GM18909 (cell line): Measurements from ENCODE around the gene NKX1-2.

Experiments
- ATAC-seq: cut with Tn5 transposase; IDR thresholded peaks from one replicate; pipeline ENCODE4 v1.9.1; 2021; ENCODE audit warnings: mild to moderate bottlenecking; ENCODE audit not compliant: unreplicated experiment, poor library complexity

NKX1-2 gene

DNA sequence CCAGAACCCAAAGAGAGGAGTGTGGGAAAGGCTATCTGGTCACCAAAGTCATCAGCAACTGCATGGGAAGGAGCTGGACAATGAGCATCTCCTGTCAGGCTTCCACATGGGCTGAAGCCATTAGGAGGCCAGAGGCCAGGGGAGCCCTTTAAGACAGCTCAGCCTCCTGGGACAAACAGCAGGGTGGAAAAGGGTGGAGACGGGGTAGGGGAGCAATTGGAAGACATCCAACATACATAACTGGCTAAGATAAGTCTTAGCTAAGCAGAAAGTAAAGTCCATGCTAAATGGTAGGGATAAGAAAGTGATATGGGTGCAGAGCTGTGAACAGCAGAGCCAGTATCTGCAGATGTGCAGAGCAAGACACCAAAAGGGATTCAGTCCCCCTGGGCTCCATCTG, 29.6 kb downstream of the NKX1-2 start:
- no peak for ATAC-seq

DNA sequence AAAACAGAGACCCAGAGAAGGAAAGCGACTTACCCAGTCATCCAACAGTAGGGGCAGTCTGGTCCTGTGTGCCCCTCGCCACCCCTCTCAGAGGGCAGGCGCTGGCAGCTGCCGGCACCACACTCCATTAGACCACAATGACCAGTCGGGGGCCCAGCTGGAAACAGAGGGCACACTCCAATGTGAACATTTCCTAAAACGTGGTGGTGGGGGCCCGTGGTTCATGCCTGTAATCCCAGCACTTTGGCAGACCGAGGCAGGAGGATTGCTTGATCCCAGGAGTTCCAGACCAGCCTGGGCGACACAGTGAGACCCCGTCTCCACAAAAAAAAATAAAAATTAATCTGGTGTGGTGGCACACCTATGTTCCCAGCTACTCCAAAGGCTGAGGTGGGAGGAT, 30.2 kb downstream of the NKX1-2 start:
- no peak for ATAC-seq

DNA sequence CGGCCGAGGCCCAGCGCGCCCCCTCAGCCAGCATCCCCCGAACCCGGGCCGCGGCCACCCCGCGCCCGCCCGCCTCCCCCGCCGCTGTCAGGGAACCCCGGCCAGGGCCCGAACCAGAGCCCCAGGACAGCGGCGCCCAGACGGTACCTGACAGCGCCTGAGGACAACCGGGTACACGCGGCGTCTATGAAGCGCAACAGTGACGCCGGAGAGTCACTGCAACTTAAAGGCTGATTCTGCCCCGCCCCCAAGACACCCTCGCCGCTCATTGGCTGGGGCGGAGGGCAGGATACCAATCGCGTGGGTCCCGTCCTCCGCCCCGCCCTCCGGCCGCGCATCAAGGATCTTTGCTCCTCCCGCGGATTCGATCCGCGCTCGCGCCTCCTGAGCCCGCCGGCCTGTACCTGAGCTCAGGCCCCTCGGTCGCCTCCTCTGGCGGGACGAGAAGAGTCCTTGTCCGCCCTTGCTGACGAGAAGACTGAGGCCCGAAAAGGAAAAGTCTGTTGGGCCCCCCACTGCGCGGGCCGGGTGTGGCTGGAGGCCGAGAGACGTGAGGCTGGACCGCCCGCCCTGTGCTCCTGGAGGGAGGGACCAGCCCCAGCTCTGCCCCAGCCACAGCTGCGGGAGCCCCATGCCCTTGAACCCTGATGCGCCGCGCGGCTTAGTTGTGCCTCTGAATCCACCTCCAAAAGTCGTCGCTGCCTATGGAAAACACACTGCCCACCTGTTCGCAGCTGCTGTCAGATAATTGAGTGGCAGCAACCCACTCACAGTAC, 30.9 kb downstream of the NKX1-2 start, which contains the start of gene OAT:
OAT (minus strand) TSS at position 198 of the 776 bp plus-strand sequence. CDS start 6,752 bp downstream, outside the sequence.
- ATAC-seq, result peak; percentile 95

DNA sequence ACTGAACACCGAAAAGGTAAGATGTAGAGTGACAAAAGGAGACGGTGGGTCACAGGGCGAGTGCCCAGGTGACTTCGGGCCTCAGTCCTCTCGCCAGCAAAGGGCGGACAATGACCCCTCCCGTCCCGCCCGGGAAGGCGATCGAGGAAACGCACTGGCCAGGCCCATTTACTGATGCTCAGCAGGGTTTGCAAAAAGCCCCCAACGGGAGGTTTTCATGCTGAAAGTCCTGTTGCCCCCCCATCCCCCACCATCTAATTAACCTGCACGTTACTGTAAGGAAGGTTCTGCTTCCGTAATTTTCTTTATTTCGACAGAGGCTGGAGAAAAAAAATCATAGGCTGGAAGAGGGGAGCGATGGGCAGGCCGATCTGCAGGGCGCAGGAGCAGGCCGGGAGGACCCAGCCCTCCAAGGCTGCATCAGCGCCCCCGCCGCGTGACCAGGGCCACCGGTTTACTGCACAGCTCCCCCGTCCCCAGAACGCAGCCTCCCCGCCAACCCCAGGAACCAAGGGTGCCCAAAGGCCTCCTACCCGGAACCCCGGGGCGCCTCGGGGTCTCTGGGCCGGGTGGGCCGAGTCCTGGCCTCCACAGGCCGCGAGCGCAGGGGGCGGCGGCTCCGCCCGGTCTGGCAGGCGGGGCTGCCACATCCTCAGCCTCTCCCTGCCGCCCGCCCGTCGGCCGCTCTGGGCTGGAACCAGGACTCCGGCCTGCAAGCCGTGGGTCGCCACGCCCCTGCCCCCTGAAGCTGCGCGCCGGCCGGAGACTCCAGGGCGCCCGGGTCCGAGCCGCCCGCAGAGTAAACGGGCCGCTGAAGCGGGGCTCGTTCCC, 31.7 kb downstream of the NKX1-2 start:
- peak; percentile 38 for ATAC-seq

DNA sequence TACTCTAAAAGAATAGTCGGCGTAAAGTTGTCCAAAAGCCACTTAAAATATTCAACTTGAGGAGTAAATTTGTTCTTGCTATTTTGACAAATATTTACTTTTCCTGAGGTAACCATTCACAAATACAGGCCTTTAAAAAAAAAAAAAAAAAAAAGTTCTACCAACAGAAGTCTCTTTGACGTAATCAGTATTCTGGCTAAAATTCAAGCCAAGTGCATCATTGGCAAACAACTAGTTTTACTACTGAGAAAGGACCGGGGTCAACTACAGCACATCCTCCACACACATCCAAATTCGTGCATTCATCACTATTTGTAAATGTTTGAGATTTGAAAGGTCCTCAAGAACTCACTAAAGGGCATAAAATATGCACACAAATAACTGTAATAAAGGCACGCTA, 33.1 kb downstream of the NKX1-2 start:
- no peak for ATAC-seq

DNA sequence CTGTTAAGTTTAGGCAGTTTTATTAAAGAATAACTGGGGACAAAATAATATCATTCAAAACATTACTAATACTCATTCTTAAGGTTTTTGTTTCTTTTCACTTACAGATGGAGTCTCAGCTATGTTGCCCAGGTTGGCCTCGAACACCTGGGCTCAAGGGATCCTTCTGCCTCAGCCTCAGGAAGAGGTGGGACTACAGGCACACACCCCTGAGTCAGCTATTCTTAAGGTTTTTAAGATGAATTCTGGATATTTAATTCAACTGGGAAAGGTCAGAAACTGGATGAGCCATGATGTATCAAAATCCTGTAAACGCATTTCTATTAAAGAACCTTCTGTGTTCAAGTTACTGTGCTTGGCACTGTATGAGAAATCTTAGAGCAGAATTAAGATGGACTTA, 34.6 kb downstream of the NKX1-2 start:
- ATAC-seq, result no peak

DNA sequence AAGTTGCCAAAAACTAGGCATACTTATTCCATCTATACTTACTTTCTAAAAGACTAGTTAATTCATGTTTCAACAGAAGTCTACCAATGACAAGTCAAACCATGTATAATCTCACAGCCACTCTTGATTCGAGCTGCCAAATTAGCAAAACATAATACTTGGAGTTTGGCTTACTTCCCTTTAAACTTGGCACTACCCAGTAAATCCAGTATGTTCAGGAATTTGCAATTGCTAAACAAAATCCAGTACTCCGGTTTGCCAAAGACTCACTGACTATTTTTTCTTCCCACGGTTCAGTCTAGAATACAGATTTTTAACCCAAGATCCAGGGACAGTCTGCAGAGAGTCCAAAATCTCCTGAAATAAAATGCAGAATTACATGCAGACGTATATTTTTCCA, 35.8 kb downstream of the NKX1-2 start:
- no peak for ATAC-seq

DNA sequence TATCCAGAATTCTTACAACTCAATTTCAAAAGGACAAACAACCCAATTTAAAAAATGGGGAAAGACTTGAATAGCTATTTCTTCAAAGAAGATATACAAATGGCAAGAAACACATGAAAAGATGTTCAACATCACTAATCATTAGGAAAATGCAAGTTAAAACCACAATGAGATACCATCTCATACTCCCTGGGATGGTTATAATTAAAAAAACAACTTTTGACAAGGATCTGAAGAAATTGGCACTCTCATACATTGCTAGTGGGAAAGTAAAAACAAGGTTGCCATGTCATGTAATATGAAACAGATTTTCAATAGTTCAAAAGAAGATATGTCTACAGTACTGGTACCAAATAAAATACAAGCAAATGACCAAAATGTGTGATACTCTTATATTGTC, 40.1 kb downstream of the NKX1-2 start:
- no peak for ATAC-seq

DNA sequence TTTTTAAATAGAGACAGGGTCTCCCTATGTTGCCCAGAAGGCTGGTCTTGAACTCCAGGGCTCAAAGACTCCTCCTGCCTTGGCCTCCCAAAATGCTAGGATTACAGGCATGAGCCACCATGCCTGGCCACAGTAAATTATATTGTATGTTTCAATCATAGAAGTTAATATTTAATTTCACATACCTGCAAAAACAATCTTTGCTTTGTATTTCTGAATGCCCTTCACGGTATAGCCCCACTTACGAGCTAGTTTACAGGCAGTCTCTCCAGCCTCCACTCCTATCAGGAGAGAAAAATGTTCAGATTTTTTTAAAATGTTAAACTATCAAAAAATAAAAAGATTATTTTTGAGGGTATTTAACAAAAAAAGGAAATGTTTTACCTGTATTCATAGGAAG, 41.5 kb downstream of the NKX1-2 start:
- ATAC-seq, result no peak

DNA sequence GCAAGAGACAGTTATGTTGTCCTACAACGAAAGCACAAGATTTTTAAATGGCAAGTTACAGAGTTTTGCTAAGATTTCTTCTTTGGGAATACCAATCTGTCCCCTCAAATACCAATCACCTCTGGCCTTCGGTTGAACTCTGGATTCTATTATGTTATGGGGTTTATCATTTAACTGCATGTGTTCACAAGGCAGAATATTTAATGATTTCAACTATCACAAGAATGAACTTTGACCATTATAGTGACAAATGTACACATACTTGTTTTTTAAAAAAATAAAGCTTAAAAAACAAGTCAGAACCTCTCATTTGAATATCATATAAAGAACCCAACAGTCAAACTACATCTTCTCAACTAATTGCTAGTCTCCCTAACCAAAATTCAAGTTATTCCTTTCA, 42.4 kb downstream of the NKX1-2 start:
- ATAC-seq, result no peak

DNA sequence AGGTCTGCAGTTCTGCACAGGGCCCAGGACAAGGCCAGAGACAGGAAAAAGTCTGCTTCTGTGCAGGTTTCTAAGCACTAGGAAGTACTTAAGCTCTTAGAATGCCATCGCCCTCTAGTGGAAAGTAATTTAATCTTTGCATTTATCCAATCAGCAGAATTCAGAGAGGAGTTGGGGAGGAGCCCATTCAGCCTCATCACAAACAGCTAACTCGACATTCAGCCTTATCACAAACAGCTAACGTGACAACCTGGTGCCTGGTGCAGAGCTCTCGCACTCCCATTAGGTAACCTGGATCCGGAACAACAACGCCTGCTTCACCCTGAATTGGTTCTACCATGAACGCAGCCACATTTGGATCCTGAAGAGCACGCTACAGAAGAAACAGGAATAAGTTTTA, 46.3 kb downstream of the NKX1-2 start:
- peak; percentile 82 for ATAC-seq

DNA sequence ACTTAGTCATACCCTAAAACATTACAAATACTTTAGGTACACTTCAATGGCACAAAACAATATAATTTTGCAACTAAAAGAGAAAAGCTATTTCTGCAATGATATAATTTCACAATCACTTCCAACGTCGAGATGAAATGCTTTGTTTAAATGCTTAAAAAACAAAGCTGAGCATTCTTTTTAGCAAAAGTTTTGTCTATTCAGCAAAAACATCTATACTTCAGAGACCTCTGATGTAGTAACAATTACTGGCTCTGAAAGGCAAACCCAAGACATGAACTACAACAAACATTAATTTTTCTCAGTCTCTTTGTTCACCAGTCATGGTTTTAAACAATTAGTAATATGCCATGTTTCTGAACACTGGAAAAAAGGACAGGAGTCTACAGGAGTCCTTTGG, 47.6 kb downstream of the NKX1-2 start:
- no peak for ATAC-seq

DNA sequence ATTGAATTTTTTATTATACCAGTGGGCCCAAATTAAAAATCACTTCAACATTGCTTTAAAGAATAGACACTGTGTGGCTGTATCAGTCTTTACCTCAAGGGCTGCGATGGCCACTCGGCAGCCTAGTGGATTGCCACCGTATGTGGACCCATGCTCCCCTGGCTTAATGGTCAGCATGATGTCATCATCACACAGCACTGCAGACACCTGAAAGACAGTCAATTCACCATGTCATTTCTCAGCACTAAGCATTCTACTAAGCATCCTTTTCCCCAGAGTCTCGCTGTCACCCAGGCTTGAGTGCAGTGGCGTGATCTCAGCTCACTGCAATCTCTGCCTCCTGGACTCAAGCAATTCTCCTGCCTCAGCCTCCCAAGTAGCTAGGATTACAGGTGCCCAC, 48.2 kb downstream of the NKX1-2 start:
- ATAC-seq, result no peak
